Stimulated activated CD4-positive, alpha-beta T cell treated with anti-CD3 and anti-CD28 coated beads, Interleukin-12 subunit alpha, Interleukin-12 subunit beta, amount 100 ng/mL, for 48 hours (primary cell): Measurements from ENCODE around the gene STK10.

Source experiments
- DNase-seq, 3 donors: peaks; one replicate each; pipeline ENCODE4 v3.0.0-alpha.2; 2020; ENCODE audit warnings: low read depth in 2 of 3, low spot score in 1 of 3

The STK10 gene

GRCh38 chr5:172091956-172092732, 95.9 kb downstream of the STK10 start:
- no peak for DNase-seq

- no peak for DNase-seq
Measured at GRCh38 chr5:172090976-172091547, 97.0 kb downstream of the STK10 start.

- DNase-seq = no peak
Measured at GRCh38 chr5:172089298-172090117, 98.5 kb downstream of the STK10 start.

- DNase-seq = no peak
Measured at GRCh38 chr5:172088801-172089200, 99.2 kb downstream of the STK10 start.

GRCh38 chr5:172086194-172086975, 101.6 kb downstream of the STK10 start:
- DNase-seq = no peak

GRCh38 chr5:172085738-172086137, 102.3 kb downstream of the STK10 start:
- DNase-seq = no peak

- DNase-seq = no peak
Measured at GRCh38 chr5:172082180-172082579, 105.8 kb downstream of the STK10 start.

GRCh38 chr5:172079876-172080275, 108.1 kb downstream of the STK10 start:
- no peak for DNase-seq

- DNase-seq = no peak
Measured at GRCh38 chr5:172078726-172079345, 109.2 kb downstream of the STK10 start.

GRCh38 chr5:172077664-172078425, 110.2 kb downstream of the STK10 start:
- DNase-seq = no peak

- no peak for DNase-seq
Measured at GRCh38 chr5:172076761-172077244, 111.2 kb downstream of the STK10 start.

GRCh38 chr5:172075656-172076055, 112.4 kb downstream of the STK10 start:
- no peak for DNase-seq

- DNase-seq = no peak
Measured at GRCh38 chr5:172074896-172075295, 113.1 kb downstream of the STK10 start.

GRCh38 chr5:172071309-172071875, 116.6 kb downstream of the STK10 start:
- no peak for DNase-seq

- DNase-seq = no peak
Measured at GRCh38 chr5:172065431-172066065, 122.5 kb downstream of the STK10 start.

GRCh38 chr5:172064766-172065165, 123.3 kb downstream of the STK10 start:
- DNase-seq = no peak

- DNase-seq = no peak
Measured at GRCh38 chr5:172064358-172064757, 123.7 kb downstream of the STK10 start.

- no peak for DNase-seq
Measured at GRCh38 chr5:172063463-172064235, 124.4 kb downstream of the STK10 start.
